H9 (cell line): ENCODE results near the gene GLCE. TPM values are rescaled to one million over a fixed set of nuclear protein-coding genes. Genes with fewer than 3 reads are reported as not detected.

Source experiments
- DNase-seq: peaks from one replicate; pipeline ENCODE4 v3.0.0-alpha.2; 2017
- H2AFZ ChIP-seq: one replicate; pipeline ENCODE4 v1.6.1; 2013; ENCODE audit warnings: mild to moderate bottlenecking, low read length, control low read depth, moderate library complexity
- H2AK5ac ChIP-seq: 2 replicates; pipeline ENCODE4 v1.6.1; 2013; ENCODE audit warnings: low read length, control low read depth, mixed read lengths; ENCODE audit not compliant: insufficient read length
- H2BK120ac ChIP-seq: one replicate; pipeline ENCODE4 v1.6.1; 2013; ENCODE audit warnings: low read depth, mild to moderate bottlenecking, low read length, control low read depth, inconsistent platforms; ENCODE audit not compliant: poor library complexity, severe bottlenecking
- H2BK12ac ChIP-seq: 2 replicates; pipeline ENCODE4 v1.6.1; 2013; ENCODE audit warnings: low read length, control low read depth, mixed read lengths, low read depth; ENCODE audit not compliant: insufficient read length
- H2BK15ac ChIP-seq: 2 replicates; pipeline ENCODE4 v1.6.1; 2013; ENCODE audit warnings: low read depth, low read length, control low read depth
- H2BK20ac ChIP-seq: one replicate; pipeline ENCODE4 v1.6.1; 2013; ENCODE audit warnings: low read depth, mild to moderate bottlenecking, low read length, control low read depth, inconsistent platforms; ENCODE audit not compliant: poor library complexity, severe bottlenecking
- H2BK5ac ChIP-seq: 2 replicates; pipeline ENCODE4 v1.6.1; 2013; ENCODE audit warnings: low read length, control low read depth, mixed read lengths; ENCODE audit not compliant: insufficient read length
- H3K14ac ChIP-seq: 2 replicates; pipeline ENCODE4 v1.6.1; 2013; ENCODE audit warnings: low read length, control low read depth; ENCODE audit not compliant: insufficient read depth
- H3K18ac ChIP-seq: 2 replicates; pipeline ENCODE4 v1.6.1; 2013; ENCODE audit warnings: low read depth, mild to moderate bottlenecking, mixed read lengths, low read length, control low read depth; ENCODE audit not compliant: insufficient read length
- H3K23ac ChIP-seq: 2 replicates; pipeline ENCODE4 v1.6.1; 2013; ENCODE audit warnings: low read length, control low read depth, mixed read lengths, low read depth; ENCODE audit not compliant: insufficient read length
- H3K23me2 ChIP-seq: 2 replicates; pipeline ENCODE4 v1.6.1; 2013; ENCODE audit warnings: low read depth, mild to moderate bottlenecking, mixed read lengths, low read length, control low read depth; ENCODE audit not compliant: insufficient read length, poor library complexity, severe bottlenecking
- H3K27ac ChIP-seq: 2 replicates; pipeline ENCODE4 v1.5.1; 2013; ENCODE audit warnings: low read length, control low read depth, mixed read lengths, low read depth; ENCODE audit not compliant: insufficient read length
- H3K27me3 ChIP-seq: 2 replicates; pipeline ENCODE4 v1.6.1; 2013; ENCODE audit warnings: low read length, control low read depth, inconsistent platforms; ENCODE audit not compliant: insufficient read depth
- H3K4ac ChIP-seq: 2 replicates; pipeline ENCODE4 v1.6.1; 2013; ENCODE audit warnings: low read depth, mild to moderate bottlenecking, control low read depth, inconsistent platforms, low read length, moderate library complexity
- H3K4me1 ChIP-seq: 2 replicates; pipeline ENCODE4 v1.6.1; 2013; ENCODE audit warnings: low read length, control low read depth, inconsistent platforms; ENCODE audit not compliant: insufficient read depth
- H3K4me2 ChIP-seq: 2 replicates; pipeline ENCODE4 v1.6.1; 2013; ENCODE audit warnings: low read length, control low read depth, mixed read lengths; ENCODE audit not compliant: insufficient read length, insufficient read depth
- H3K56ac ChIP-seq: 2 replicates; pipeline ENCODE4 v1.6.1; 2013; ENCODE audit warnings: low read depth, mild to moderate bottlenecking, mixed read lengths, low read length, control low read depth; ENCODE audit not compliant: insufficient read length
- H3K79me1 ChIP-seq: 2 replicates; pipeline ENCODE4 v1.6.1; 2013; ENCODE audit warnings: low read depth, mild to moderate bottlenecking, moderate library complexity, low read length, control low read depth, inconsistent platforms; ENCODE audit not compliant: insufficient read depth, poor library complexity, severe bottlenecking
- H3K79me2 ChIP-seq: 2 replicates; pipeline ENCODE4 v1.6.1; 2013; ENCODE audit warnings: low read length, control low read depth, inconsistent platforms; ENCODE audit not compliant: insufficient read depth
- H3K9ac ChIP-seq: 2 replicates; pipeline ENCODE4 v1.6.1; 2013; ENCODE audit warnings: low read length, control low read depth, mixed read lengths; ENCODE audit not compliant: insufficient read length; ENCODE audit errors: extremely low read depth
- H3K9me3 ChIP-seq: one replicate; pipeline ENCODE4 v1.6.1; 2013; ENCODE audit warnings: low read depth, low read length, inconsistent platforms; ENCODE audit not compliant: control insufficient read depth
- H3T11ph ChIP-seq: one replicate; pipeline ENCODE4 v1.6.1; 2013; ENCODE audit warnings: mild to moderate bottlenecking, low read length, control low read depth, inconsistent platforms
- H4K20me1 ChIP-seq: one replicate; pipeline ENCODE4 v1.6.1; 2013; ENCODE audit not compliant: control insufficient read depth, insufficient read length, insufficient read depth
- H4K5ac ChIP-seq: 2 replicates; pipeline ENCODE4 v1.6.1; 2013; ENCODE audit warnings: low read depth, mild to moderate bottlenecking, mixed read lengths, low read length, control low read depth; ENCODE audit not compliant: insufficient read length
- H4K8ac ChIP-seq: replicated peaks from 2 replicates; pipeline ENCODE4 v1.6.1; 2013; ENCODE audit warnings: low read length, control low read depth, mixed read lengths, low read depth; ENCODE audit not compliant: insufficient read length
- H4K91ac ChIP-seq: 2 replicates; pipeline ENCODE4 v1.6.1; 2013; ENCODE audit warnings: low read depth, mild to moderate bottlenecking, moderate library complexity, mixed read lengths, low read length, control low read depth; ENCODE audit not compliant: insufficient read length
- H3K27ac Mint-ChIP-seq, 3 experiments: 2 replicates in 2 of 3; 3 replicates in 1 of 3; pipeline ENCODE4 v1.8.0; 2020 to 2021; ENCODE audit warnings: mixed read lengths in 3 of 3, mild to moderate bottlenecking in 1 of 3, moderate library complexity in 1 of 3
- H3K27me3 Mint-ChIP-seq: 2 replicates; pipeline ENCODE4 v1.8.0; 2021; ENCODE audit warnings: low read depth, mild to moderate bottlenecking, moderate library complexity, mixed read lengths
- H3K36me3 Mint-ChIP-seq, 3 experiments: 2 replicates in 2 of 3; 3 replicates in 1 of 3; pipeline ENCODE4 v1.8.0; 2020 to 2021; ENCODE audit warnings: low read depth in 3 of 3, mixed read lengths in 3 of 3; ENCODE audit not compliant: insufficient read depth in 1 of 3
- H3K4me1 Mint-ChIP-seq, 2 experiments: 2 replicates each; pipeline ENCODE4 v1.8.0; 2020; ENCODE audit warnings: mixed read lengths in 2 of 2
- H3K4me3 Mint-ChIP-seq, 2 experiments: 2 replicates in 1 of 2; 3 replicates in 1 of 2; pipeline ENCODE4 v1.8.0; 2020 to 2021; ENCODE audit warnings: mild to moderate bottlenecking in 2 of 2, mixed read lengths in 2 of 2, moderate library complexity in 1 of 2
- H3K9me3 Mint-ChIP-seq, 2 experiments: 2 replicates in 1 of 2; 3 replicates in 1 of 2; pipeline ENCODE4 v1.8.0; 2020; ENCODE audit warnings: mild to moderate bottlenecking in 2 of 2, mixed read lengths in 2 of 2, moderate library complexity in 1 of 2
- WGBS: extraction: QIAGEN DNeasy Blood & Tissue Kit; methylation state at CpG from one replicate; pipeline ENCODE4 v1.1.7; 2013; ENCODE audit warnings: missing lambda C conversion rate, low lambda C conversion rate, mixed read lengths; ENCODE audit not compliant: insufficient read length; ENCODE audit errors: extremely low coverage; 5-methylcytosine and 5-hydroxymethylcytosine counted together
- total RNA-seq: library from RNA; stranded (reverse); gene quantifications from 2 replicates; pipeline ENCODE4 v1.2.1, GENCODE V29; 2021
- TF ChIP-seq, protein P1 (sequence below): fragments of 200-600 bp; sonication (generic); conservative IDR thresholded peaks from 3 replicates; pipeline ENCODE4 v1.8.0; 2021; ENCODE audit warnings: antibody characterized with exemption, mild to moderate bottlenecking

The GLCE gene
- total RNA-seq, 1 experiment from 2014 or later: 12.2 TPM

DNA sequence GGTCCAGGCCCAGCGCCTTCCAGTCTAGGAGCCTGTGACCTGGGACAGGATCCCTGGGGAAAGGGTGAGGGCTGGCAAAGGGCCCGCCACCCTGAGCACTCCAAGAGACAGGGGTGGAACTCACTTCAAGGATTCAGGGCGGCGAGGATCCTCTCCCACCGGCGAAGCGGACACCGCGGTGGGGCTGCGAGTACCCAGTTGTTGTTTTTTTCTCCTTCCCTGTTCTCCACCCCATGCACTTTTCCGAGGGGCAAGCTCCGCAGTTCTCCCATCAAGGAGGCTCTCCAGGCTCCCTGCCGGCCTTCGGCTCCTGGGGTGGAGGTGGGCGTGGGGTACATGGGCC is 137.9 kb downstream of the GLCE start:
- no peaks in the 10 kb centered on the region for H3K79me2 ChIP-seq
- no peak overlapping the region for H4K8ac ChIP-seq
- Mint-ChIP-seq H3K4me1 (peaks cover 7 to 21% of the 10 kb centered on the region in 2 experiments), H3K27me3 (peaks cover 87% of the 10 kb centered on the region), H3K36me3 (no peaks in the 10 kb centered on the region), H3K9me3 (no peaks in the 10 kb centered on the region; a peak in 1 of 5 replicates), H3K27ac (no peak overlapping the region), H3K4me3 (peak overlapping the region; percentile 60 to 81)
- H3K4me2 ChIP-seq: peak overlapping the region; percentile 26
- no peak overlapping the region for H3T11ph ChIP-seq
- H2AK5ac ChIP-seq: no peak overlapping the region
- no peak overlapping the region for H3K23ac ChIP-seq
- peaks cover 6% of the 10 kb centered on the region for H3K23me2 ChIP-seq
- no peak overlapping the region for H2BK20ac ChIP-seq
- no peaks in the 10 kb centered on the region for H4K20me1 ChIP-seq
- no peak for DNase-seq
- no peak overlapping the region for H4K91ac ChIP-seq
- no CpG with 5 or more reads among the region's 15 CpGs for WGBS
- no peak overlapping the region for H3K9ac ChIP-seq
- H2AFZ ChIP-seq: no peak overlapping the region
- no peaks in the 10 kb centered on the region for H3K79me1 ChIP-seq
- no peak overlapping the region for H2BK12ac ChIP-seq
- H3K9me3 ChIP-seq: no peaks in the 10 kb centered on the region
- H2BK120ac ChIP-seq: no peak overlapping the region
- no peaks in the 10 kb centered on the region for H3K4me1 ChIP-seq
- H3K56ac ChIP-seq: no peak overlapping the region
- no peak overlapping the region for H3K18ac ChIP-seq
- peak overlapping the region; percentile 11; the same call in 1 of the 2 replicates for H3K14ac ChIP-seq
- H4K5ac ChIP-seq: no peak overlapping the region
- H2BK15ac ChIP-seq: no peak overlapping the region
- H3K4ac ChIP-seq: no peak overlapping the region
- no peak overlapping the region for H3K27ac ChIP-seq
- TF ChIP-seq, protein P1, sequence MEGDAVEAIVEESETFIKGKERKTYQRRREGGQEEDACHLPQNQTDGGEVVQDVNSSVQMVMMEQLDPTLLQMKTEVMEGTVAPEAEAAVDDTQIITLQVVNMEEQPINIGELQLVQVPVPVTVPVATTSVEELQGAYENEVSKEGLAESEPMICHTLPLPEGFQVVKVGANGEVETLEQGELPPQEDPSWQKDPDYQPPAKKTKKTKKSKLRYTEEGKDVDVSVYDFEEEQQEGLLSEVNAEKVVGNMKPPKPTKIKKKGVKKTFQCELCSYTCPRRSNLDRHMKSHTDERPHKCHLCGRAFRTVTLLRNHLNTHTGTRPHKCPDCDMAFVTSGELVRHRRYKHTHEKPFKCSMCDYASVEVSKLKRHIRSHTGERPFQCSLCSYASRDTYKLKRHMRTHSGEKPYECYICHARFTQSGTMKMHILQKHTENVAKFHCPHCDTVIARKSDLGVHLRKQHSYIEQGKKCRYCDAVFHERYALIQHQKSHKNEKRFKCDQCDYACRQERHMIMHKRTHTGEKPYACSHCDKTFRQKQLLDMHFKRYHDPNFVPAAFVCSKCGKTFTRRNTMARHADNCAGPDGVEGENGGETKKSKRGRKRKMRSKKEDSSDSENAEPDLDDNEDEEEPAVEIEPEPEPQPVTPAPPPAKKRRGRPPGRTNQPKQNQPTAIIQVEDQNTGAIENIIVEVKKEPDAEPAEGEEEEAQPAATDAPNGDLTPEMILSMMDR: no peak
- H3K27me3 ChIP-seq: peaks cover 8% of the 10 kb centered on the region; the same call in 1 of the 2 replicates
- no peak overlapping the region for H2BK5ac ChIP-seq
